Hematopoietic multipotent progenitor cell treated with erythropoietin and hydrocortisone succinate and interleukin-3 and kit ligand, for 6 days (in vitro differentiated cells): ENCODE results near the gene FCRLA.
"Not testable (repeated sequence)": the region's sequence is repeated elsewhere in the genome, so short reads cannot be mapped to it uniquely, and the experiment has no call there.

Experiments used
- DNase-seq: peaks from one replicate; pipeline ENCODE4 v3.0.0-alpha.2; 2015

The FCRLA gene

GRCh38 chr1:161706113-161706481 is 932 bp upstream of the FCRLA start:
- DNase-seq: no peak

DNA sequence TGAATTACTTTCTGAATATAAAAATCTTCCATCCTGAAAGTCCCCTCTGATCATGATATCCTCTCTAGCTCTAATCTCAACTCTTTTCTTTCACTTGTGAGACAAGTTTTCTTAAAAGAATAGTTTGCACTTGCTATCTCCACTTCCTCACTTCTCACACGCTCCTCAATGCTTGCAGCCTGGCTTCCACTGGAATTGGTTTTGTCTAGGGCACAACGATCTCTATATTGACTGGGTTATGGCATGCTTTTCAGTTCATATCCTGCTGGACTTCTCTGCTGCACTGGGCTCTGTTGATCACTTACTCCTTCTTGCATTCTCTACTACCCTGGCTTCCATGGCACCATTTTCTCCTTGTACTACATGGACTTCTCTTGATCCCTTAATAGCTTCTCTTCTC is 474 bp downstream of the FCRLA start:
- DNase-seq: no peak

DNA sequence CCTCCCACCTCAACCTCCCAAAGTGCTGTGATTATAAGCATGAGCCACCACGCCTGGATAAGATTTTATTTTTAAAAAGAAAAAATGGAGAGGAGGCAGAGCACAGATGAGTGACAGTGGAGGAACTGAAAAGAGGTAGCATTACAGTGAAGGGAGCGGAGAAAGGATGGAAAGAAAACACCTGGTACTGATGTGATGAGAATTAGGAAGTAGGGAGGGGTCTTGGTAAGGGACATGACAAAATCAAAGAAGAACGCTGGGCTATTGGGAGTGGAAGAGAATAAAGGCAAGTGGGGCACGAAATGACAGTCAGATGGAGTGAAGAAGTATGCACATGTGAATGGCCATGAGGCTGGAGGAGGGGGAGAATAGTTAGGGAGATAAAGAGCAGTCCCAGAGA is 2.3 kb downstream of the FCRLA start:
- DNase-seq: no peak

- no peak for DNase-seq
Observed at GRCh38 chr1:161710560-161710959, 3.5 kb downstream of the FCRLA start.

DNA sequence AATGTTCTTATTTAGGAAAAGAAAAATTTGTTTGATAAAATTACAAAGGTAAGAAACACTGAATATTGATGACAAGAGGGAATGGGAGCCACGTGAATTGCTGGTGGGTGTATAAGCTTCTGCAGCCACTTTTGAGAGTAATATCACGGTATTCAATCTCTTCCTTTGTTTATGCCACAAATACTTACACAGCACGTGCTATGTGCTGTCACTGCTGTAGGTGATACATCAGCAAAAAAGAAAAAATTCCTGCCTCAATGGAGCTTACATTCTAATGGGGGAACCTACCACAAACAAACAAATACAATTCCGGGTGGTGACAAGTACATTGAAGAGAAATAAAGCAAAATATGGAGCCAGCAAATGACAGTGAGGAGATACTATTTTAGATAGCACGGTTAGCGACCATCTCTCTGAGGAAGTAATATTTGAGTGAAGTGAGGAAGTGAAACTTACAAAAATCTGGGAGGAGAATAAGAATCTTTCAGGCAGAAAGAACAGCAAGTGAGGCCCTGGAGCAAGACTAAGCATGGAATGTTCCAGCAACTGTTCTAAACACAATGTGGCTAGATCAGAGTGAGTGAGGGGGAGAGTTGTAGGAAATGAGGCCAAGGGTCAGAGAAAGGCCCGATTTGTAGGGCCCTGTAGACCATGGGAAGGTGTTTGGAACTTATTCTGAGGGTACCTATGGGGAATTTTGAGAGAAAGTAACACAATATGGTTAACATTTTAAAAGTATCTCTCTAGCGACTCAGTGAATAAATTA is 11.7 kb downstream of the FCRLA start:
- DNase-seq: no peak

DNA sequence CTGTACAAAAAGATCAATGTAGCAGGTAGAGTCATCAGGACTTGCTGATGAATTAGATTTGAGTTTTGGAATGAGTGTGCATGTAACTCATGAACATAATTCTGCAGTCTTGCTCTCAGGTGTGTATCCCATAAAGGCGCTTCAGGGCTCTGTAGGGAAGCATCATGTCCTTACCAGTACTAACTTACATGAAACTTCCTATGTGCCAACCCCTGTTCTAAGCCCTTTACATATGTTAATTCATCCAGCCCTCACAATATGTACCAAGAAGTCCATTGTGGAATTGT is 12.2 kb downstream of the FCRLA start:
- no peak for DNase-seq

GRCh38 chr1:161720422-161720821 is 13.4 kb downstream of the FCRLA start:
- peak; percentile 55 for DNase-seq

DNA sequence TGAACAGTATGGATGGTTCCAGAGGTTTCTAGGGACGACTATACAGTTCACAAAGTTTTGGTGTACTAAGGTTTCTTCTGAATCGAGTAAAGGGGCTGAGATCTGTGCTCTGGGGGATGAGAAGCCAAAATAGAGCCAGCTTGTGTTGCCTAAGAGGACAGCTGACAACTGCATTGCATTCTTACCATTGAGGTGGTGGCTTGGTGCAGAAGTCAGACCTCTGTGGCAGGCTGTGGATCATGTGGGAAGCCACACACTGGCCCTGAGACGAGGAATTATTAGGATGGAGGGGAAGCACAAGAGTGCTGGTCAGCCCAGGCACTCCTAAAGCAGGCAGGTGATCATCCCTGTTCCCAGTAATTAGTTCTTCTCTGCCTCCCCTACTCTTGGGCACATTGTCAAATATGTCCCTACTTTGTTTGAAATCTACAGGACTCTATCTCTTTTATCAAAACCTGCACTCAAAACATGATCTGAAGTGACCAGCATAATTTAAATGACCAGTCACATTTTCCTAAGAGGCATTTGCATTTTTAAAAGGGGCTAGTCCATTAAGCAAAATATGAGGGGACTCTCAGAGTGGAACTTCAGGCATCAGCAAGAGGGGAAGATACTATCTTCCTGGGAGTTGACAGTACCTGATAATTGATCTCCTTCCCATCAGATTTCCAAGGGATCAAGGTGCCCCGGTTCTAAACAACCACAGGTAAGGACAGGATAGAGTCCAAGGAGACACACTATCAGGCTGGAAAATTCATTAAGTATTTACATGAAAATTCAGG is 14.1 kb downstream of the FCRLA start, which contains the start of gene FCRLB:
FCRLB (plus strand) TSS at position 589 of the 782 bp plus-strand sequence. CDS start 1,129 bp downstream, outside the sequence.
- DNase-seq: peak; percentile 27

DNA sequence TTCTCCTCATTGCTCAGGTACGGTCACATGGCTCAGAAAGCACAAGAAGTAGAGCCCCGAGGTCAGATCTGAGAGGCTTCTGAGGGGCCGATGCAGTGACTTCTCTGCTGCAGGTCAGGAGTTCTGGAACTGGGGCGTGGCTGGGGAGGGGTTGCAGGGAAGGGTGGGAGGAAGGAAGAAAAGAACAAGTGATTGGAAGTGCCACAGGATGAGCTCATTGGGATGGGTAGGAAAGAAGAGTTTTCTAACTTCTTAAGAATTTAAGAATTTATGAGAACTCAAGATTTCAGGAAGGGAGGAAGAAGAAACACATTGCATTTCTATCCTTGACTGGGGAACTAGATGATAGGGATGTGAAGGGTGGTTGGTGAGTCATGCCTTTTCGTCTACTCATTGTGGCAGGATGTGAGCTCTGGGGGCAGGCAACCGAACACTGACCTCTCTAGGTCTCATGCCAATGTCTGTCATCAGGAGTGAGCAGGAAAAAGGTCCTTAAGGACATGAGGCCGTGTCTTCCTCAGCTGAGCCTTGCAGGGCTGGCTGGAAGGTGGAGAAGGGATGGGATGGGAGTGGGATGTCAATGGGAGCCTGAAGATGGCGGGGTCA is 14.8 kb downstream of the FCRLA start:
- DNase-seq: peak; percentile 71

DNA sequence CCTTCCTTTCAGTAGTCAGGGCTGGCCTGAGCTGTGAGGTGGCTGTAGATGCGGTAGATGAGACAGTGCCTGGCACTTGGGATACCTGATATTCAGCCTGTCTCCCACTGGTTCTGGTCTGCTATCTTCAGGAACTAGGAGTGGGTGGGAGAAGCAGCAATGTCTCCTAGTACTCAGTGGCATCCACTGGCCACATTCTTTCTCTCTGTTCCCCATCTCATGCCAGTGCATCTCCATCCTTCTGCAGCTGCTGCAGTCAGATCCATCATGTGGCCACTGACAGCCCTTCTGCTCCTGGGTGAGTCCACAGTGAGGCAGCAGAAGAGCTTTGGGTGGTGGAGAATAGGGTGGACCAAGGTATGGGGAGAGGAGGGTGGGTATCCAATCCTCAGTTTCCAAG is 15.4 kb downstream of the FCRLA start:
- no peak for DNase-seq

GRCh38 chr1:161723459-161724141 is 16.6 kb downstream of the FCRLA start:
- no peak for DNase-seq

- not testable (repeated sequence) for DNase-seq
Observed at GRCh38 chr1:161725258-161725907, 18.4 kb downstream of the FCRLA start.

DNA sequence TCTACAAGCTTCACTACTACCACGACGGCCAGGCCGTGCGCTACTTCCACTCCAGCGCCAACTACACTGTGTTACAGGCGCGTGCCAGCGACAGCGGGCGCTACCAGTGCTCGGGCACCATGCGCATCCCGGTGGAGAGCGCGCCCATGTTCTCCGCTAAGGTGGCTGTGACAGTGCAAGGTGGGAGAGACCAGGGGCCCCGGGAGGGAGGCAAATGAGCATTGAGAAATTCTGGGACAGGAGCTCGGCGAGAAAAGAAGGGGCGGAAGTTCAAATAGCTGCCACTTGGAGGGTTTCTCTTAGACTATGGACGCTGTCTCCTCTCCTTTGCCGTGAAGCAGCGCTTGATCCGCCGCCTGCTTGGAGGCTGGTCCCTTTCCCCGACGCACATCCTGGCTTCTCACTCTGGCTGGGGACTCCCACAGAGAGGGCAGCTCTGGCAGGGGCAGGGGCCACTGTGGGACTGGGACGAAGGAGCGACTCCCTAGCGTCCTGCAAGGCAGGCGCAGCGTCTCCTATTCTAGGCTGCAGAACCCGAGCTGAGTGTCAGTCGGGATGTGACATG is 19.0 kb downstream of the FCRLA start:
- peak; percentile 77 for DNase-seq

GRCh38 chr1:161726473-161727255 is 19.6 kb downstream of the FCRLA start:
- peak; percentile 95 for DNase-seq

DNA sequence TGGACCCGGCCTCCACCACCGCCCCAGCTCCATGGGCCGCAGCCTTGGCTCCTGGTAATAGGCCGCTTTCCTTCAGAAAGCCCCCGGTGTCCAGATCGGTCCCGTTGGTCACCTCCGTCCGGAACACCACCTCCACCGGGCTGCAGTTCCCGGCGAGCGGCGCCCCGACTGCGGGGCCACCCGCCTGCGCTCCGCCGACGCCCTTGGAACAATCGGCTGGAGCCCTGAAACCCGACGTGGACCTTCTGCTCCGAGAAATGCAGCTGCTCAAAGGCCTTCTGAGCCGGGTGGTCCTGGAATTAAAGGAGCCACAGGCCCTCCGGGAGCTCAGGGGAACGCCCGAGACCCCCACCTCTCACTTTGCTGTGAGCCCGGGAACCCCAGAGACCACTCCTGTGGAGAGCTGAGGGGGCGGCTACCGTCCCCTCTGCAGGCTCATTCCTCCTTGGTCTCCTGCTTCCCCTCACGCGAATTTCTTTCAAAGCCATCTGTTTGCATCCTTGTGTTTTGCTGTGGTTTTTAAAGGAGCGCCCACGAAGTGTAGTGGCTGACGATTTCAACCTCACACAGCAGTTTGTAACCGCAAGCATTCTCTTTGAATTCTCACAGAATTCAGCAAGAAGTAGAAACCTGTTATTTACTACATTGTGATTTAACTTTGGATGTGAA is 20.4 kb downstream of the FCRLA start:
- DNase-seq: peak; percentile 72

DNA sequence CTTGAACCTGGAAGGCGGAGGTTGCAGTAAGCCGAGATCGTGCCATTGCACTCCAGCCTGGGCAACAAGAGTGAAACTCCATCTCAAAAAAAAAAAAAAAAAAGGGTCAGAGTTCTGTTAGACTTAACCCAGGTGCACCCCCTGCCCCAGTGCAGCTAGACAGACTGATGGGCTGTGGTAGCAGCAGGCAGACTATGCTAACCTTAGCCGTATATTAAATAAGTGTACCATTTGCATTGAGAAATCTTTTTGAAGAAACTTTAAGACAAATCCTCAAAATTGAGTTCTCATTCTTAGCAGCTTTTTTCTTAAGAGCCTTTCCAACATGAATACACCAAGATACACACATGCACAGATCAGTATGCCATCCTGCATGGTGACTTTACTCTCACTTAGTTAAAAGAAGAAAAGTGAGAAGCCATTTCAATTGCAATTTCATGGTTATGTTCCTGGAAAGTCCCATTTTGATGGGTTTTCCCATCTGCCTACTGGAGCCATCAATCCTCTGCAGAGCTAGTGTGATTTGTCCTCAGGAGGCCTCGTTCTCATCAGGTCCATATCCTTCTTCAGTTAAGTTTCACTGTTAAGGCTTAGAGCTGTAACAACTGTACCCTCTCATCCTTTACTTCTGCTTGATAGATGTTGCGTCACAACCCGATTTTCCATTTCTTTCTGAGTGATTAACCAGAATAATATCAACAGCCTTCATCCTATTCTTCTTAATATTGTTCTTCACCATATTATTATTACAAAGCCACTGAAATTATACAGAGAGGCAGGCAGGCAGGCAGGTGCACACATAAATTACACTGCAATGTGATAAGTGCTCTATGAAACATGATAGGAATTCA is 21.6 kb downstream of the FCRLA start:
- no peak for DNase-seq

GRCh38 chr1:161730050-161730564 is 23.1 kb downstream of the FCRLA start:
- DNase-seq: no peak

- no peak for DNase-seq
Observed at GRCh38 chr1:161731241-161731640, 24.2 kb downstream of the FCRLA start.

- DNase-seq: peak; percentile 43
Observed at GRCh38 chr1:161731981-161732718, 25.1 kb downstream of the FCRLA start.
